HG02885 (cell line): Measurements from ENCODE around the gene GPC3.
A peak's percentile ranks its signal among the peaks of the same experiment; 100 is the strongest.

ENCODE experiments used
- ATAC-seq: cut with Tn5 transposase; IDR thresholded peaks from one replicate; pipeline ENCODE4 v1.9.1; 2021; ENCODE audit warnings: mild to moderate bottlenecking; ENCODE audit not compliant: unreplicated experiment, poor library complexity

The GPC3 gene

DNA sequence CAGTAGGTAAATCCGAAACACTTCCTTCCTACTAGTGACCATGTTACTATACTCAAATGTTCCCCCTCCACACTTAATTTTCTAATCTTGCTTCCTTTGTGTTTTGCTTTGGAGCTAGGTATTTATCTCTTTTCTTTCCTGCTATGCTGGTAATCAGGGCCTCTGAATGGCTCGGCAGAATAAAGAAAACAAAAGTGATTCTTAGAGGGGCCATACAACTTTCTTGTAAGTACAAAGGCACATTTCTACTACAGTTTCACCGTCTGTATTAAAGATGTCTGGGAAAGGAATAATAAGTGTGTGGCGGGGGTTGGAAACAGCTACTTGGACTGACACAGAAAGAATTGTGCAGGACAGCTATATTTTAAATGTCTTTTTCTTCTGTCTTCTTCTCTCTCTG, 50.3 kb downstream of the GPC3 start:
- ATAC-seq, result no peak

DNA sequence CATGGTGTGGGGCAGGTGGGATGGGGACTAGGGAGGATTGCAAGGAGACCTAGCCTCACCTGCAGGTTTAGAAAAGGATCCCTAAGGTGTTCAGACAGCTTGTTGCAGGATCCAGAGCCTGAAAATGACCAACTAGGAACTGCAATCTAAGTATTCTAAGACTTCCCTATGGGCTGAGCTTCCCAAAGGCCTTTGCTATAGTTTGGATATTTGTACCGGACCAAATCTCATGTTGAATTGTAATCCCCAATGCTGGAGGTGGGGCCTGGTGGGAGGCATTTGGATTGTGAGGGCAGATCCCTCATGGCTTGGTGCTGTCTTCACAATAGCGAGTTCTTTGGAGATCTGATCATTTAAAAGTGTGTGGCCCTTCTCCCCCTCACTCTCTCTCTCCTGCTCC, 52.1 kb downstream of the GPC3 start:
- ATAC-seq, result no peak

DNA sequence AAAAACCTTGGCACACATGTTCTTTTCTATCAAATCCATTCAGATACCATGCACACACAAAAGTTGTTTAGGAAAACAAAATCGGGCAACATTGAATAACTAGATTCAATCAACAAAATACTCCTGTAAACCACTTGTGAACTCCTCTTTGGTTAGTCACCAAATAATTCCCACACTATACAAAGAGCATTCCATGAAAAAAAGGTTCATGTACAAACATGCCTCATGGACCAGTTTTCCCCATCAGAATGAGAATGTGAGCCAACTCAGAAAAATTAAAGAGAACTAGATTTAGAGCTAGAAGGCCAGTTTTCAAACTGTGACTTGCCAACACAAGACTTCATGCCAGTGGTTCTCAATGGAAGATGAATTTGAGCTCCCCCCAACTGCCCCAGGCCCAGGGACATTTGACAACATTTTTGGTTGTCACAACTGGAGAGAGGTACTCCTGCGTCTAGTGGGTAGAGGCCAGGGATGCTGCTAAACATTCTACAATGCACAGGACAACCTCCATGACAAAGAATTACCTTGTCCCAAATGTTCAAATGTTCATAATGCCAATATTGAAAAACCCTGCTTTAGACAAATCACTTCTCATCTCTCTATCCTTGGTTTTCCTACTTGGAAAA, 55.4 kb downstream of the GPC3 start:
- ATAC-seq, result no peak

DNA sequence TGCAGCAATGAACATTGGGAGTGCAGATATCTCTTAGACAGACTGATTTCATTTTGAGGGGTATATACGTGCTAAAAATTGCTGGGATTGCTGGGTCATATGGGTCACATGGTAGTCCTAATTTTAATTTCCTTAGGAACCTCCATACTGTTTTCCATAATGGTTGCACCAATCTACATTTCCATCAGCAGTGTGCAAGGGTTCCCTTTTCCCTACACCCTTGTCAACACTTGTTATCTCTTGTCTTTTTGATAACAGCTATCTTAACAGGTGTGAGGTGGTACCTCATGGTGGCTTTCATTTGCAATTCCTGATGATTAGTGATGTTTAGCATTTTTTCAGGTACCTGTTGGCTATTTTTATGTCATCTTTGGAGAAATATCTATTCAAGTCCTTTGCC, 57.0 kb downstream of the GPC3 start:
- ATAC-seq, result no peak

DNA sequence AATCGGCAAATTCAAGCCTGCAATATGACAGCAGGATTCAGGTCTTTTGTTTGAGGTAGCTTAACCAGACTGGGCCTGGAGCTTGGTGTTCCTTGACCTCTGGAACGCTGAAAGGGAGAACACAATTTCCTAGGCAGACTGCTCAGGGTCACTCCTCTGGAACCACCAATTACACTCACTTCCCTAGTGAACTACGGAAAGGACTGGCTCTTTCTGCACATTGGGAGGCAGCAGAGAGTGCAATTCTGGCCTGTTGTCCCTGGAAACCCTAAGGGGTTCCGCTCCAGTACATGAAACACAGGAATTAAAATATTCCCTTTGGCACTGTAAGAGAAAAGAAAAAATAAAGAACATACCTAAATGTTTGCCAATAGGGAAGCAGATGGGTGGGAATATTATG, 58.6 kb downstream of the GPC3 start:
- no peak for ATAC-seq

DNA sequence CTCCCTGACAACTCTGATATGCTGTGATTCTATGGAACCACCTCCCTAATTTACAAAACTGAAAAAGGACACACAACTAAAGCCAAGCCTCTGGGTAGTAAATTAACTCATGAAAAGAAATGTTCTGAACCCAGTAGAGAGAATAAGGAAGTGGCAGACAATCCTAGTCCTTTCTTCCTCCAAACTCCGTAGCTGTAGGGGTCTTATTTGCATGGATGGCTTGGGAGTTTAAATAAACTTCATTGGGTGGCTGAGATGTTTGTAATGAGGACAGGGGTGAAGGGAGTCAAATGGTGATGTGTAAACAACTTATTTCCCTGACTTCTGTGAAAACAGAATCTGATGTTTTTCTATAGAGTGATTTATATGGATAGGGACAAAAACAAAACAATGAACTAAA, 59.3 kb downstream of the GPC3 start:
- no peak for ATAC-seq

DNA sequence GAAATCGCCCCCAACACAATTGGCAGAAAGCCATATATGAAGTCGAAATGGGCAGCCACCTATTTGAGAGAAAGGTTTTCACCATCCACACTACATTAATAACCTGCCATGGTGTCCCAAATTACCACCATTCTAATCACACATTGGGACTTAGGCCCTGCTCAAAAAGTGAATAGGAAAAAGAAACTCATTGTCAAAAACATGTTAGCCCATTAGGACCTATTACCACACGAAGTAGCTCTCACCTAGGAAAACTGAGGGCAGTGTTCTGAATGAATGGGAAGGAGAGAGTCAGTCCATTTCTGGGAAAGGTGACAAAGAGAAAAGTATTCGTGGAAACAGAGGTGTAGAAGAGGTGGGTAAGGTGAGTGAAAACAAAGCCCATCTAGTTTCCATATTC, 60.8 kb downstream of the GPC3 start:
- ATAC-seq, result no peak

DNA sequence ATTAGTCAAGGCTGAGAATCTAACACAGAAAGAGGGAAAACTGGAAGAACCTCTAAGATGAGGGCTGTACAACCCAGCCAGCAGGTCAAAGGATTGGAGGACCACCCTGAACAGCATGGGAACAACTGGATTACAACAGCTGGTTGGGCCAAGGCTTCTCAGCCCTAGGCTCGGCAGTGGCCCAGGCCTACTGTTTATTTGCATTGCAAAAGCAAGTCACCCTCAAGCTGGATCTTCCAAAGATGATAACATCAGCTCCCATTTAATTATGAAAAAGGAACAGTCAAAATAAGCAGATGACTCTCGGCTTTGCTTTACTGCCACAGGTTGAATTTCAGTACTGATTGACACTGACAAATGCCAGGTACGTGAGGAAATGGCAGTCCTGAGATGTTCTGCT, 61.8 kb downstream of the GPC3 start:
- no peak for ATAC-seq

DNA sequence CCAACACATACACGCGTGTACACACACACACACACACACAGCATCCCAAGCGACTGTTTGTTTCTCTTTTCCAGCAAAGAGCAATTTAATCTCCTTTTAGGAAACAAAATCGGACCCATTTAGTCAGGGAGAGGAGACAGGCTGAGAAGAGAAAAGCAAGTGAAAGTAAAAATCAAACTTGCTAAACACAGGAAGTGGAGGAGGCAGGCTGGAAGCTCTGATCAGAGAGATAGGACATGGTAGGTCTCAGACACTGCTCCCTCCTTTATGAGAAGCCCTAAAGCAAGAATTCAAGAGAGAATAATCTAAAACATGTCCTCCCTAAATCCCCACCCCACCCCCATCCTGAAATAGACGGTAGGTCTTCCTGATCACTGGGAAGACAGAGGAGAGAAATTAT, 62.3 kb downstream of the GPC3 start:
- ATAC-seq, result peak; percentile 58

DNA sequence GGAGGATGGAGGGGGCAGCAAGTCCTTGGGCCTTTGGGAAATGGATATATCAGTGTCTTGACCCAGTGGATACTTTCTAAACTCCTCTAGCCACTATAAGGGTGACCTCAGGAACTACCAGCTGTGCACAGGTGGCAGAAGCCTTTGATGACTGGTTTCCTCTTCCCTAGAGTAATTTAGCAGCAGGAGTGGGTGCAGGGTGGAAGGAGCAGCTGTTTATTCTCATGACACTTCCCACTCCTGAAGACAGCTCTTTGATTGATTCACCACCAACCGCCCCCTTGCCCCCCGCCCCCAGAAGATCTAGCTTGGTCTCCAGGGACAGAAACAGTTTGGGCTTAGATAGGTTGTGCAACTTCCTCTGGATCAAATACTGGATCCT, 63.0 kb downstream of the GPC3 start:
- ATAC-seq, result no peak

DNA sequence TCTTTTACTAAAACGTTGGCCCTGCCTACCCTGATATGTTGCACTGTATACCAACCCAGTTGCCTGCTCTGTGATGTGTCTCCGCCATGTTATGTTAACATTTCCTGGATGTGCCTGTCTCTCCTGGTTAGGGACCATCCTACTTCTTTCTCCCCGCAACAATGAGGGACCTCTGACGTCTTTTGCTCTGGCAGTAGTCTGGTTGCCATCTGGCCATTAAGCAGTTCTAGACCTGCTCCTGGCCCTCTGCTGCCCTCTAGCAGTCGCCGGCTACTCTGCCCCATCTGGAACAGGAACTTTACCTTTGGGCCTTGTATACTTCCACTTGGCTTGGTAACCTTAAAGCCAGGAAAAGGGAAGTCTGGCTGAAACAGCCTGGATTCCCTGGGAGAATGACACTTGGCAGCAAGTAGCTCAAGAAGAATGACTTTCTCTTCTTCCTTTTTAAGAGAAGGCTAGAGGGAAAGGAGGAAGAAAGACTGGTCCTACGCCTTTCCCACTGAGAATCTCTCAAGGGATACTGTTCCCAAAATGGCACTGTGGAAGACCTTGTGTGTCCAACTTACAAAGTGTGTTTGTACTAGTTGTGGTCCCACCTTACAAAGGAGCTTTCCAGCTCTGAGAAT, 63.5 kb downstream of the GPC3 start:
- ATAC-seq, result peak; percentile 85

DNA sequence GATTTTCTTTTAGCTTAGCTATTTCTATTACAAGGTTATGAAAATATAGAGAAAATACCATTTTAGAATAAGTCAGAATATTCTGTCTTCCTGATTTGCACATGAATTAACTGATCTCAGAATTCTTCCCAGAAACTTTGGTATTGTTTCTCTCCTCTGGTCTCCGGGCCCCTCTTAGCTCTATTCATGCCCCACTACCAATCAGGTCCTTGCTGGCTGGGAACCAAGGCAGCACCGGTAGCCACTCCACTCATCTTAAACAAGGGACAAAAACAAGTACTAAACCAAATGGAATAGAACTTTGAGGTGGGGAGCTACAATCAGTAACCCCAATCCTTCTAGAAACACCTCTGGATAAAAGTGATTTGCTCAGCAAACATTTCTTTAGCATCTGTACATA, 64.3 kb downstream of the GPC3 start:
- no peak for ATAC-seq

DNA sequence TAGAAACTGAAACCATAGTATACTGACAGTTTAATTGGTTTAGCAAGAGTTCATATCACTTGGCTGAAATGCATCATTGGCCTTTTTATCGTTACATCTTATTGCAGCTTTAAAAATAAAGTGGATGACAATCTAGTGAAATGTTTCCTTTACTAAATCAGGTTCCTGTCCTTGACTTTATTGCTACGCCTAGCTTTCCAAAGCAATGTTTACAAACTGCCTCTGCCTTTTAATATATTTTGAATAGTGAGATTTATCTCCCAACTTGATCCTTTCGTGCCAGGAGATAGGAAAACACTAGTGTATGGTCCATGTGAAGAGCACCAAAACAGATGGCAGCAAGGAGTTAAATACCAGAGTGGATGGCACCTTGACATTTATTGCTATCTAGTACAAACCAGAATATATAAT, 67.0 kb downstream of the GPC3 start:
- ATAC-seq, result no peak

DNA sequence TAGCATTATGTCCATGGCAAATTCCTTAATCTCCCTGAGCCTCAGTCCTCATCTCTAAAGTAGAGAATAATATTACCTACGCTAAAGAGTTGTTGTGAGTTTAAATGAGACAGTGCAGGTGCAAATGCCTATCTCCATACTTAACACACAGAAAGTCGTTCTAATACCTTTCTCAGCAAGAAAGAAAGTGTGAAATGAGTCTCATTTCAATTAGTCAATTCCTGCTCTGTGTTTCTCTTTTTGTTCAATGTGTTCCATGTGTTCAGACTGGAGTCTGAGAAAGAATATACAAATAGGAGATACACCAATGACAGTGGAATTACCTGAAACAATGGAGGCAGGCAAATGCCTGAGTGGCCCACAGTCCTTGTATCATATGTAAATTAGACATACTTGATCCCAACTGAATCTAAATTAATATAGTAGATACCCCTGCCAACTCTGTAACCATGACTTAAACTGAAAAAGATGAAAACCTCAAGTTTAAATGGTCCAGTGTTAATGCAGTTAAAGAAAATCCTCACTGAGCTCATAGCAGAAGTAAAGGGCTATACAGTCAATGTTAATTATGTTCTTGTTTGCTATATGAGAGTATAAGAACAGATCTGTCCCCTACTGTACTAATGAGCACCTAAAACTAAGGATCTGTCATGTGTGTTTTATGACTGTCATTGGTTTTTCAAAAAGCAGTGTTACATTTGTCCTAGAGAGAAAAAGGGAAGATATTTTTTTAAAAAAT, 68.2 kb downstream of the GPC3 start:
- peak; percentile 46 for ATAC-seq

DNA sequence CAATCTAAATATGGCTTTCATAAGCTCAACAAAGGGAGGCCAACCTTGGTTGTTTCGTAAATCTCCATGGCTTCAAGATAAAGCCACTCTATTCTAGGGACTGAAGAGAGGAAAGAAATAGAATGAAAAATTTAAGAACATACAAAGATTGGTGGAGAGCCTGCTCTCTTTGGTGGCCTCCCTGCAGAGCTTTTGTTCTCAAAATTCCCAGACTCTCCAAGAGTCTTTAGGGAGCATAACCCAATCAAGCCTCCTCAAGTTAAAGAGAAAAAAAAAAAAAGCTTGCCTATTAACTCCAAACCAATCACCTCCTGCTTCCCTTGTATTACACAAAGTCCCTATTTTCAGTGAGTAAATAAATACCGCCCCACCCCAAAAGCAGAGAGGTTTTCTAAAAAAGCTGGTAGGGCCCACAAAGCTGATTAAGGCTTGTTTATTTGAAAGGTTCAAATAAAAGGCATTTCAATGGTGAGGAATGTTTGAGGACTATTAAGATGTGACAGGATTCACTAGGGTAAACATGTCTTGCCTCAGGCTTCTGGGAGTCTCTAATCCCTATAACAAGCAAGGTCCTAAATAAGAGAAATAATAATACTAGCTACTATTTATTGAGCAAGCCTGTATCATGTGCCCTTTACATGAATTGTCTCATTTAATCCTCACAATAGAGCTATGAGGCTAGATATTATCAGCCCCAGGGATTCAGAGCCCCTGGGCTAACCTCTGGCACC, 71.6 kb downstream of the GPC3 start:
- ATAC-seq, result no peak

DNA sequence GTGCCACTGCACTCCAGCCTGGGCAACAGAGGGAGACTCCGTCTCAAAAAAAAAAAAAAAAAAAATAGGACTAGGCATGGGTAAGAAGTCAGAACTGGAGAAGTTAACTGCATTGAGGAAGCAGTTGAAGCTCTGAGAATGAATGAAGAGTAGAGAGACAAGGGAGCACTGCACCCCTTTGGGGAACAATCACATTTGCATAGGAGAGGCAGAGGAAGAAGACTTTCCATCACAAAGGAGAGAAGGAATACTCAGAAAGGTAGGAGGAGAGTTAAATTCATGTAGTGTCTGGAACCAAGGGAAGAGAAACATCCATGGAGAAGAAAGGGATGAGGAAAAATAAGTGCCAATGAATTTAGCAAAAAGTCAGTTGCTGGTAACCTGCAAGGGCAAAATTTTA, 72.4 kb downstream of the GPC3 start:
- no peak for ATAC-seq

DNA sequence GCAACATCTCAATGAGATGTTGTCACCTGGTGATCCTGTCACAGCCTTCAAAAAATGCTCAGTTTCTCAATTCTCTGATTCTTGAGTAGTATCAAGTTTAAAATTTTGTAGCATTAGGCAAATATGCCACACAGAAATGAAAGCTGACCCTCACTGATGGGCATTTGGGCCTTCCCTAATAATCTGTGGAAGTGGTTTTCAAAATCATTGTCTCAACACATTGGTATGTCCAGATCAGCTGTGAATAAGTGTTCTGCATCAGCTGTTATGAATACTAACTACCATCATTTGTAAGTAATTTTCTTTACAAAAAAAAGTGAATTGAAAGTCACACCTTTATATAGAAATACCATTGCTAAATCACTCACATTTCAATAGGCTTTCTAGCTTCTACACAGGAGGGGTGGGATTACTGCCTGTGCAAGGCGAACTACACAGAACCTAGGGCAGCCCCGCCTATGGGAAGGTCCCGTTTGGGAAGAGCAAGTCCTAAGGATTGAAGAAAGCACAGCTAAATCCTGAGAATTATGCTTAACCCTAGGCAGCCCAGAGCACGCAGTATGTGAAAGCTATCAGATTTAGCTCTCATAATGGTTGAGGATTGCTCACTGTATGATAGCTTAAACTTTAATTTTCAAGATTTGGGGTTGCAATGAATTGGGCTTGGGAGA, 73.4 kb downstream of the GPC3 start:
- ATAC-seq, result no peak

DNA sequence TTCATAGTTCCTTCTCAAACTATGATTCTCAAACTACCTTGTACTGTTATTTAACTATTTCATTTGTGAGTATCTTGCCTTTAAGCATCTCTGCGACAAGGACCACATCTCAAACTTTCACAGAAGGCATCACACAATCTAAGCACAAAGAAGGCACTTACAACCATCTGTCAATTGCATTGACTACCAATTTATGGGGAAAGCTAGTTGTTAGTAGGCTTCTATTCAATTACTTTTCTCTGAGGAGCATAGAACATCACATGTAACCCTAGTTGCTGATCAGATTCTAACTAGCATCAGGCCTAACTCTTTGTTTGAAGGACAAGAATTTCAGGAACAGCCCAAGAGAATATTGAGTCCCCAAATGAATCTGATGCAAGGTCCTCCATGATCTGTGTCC, 74.9 kb downstream of the GPC3 start:
- no peak for ATAC-seq

DNA sequence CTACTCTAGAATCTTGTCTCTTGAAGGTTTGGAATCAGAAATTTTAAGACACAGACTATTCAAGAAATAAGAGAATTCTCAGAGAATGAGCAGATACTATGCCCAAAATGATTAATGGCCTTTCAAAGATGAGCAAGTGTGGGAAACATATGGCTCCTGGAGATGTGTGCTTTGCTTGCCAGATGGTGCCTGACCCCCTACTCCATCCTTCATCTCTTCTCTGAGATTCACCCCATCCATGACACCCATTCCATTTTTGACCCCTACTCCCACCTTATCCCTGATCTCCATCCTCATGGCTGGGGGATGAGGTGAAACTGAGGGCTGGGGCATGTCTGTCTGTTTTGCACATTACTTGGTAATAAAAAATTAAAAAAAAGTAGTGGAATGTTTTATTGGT, 75.5 kb downstream of the GPC3 start:
- no peak for ATAC-seq

DNA sequence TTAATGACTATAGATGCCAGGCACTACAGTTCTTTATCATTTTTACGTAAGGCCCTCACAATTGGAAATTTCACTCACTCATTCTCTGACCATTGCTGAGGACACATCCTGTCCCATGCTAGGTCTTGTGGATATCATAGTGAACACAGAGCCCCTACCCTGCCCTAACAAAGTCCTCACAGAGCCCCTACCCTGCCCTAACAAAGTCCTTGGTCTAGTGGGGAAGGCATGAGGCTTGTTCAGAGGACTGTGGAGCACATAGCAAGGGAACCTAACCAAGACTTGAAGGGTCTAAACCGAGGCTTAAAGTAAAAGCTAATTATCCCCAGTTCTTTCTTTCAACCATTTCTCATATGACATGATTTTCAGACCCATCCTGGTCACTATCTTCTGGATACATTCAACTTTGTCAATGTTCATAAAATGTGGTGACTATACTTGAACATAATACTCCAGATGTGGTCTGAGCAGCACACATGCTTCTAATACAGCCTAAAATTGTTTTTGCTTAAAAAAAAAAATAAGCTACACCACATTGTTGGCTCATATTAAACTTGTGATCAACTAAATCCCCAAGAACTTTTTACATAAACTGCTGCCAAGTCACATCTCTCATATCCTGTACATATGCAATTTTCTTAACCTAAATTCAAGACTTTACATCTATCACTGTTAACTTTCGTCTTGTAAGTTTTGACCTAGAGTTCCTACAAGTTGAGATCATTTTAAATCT, 77.0 kb downstream of the GPC3 start:
- no peak for ATAC-seq
